DMS 273 (cell line): ENCODE measurements around the gene TNFRSF25.
"Not testable (repeated sequence)": the region's sequence is repeated elsewhere in the genome, so short reads cannot be mapped to it uniquely, and the experiment has no call there.

Experiments
- DNase-seq: peaks from one replicate; lab custom pipeline; 2025; ENCODE audit not compliant: unreplicated experiment; lab: John Stamatoyannopoulos, UW

Gene TNFRSF25

GRCh38 chr1:6502000-6502891, 36.3 kb upstream of the TNFRSF25 start:
- no peak for DNase-seq

GRCh38 chr1:6501279-6501813, 35.4 kb upstream of the TNFRSF25 start:
- DNase-seq, result no peak

- DNase-seq, result no peak
Measured at GRCh38 chr1:6500544-6501278, 34.7 kb upstream of the TNFRSF25 start.

- DNase-seq, result no peak
Measured at GRCh38 chr1:6499296-6499695, 33.3 kb upstream of the TNFRSF25 start.

- DNase-seq, result peak; percentile 69
Measured at GRCh38 chr1:6498576-6499111, 32.7 kb upstream of the TNFRSF25 start.

- DNase-seq, result no peak
Measured at GRCh38 chr1:6497867-6498575, 32.0 kb upstream of the TNFRSF25 start.

GRCh38 chr1:6497215-6497866, 31.4 kb upstream of the TNFRSF25 start:
- DNase-seq, result peak; percentile 85

GRCh38 chr1:6496890-6497214, 30.9 kb upstream of the TNFRSF25 start:
- DNase-seq, result no peak

GRCh38 chr1:6496365-6496721, 30.4 kb upstream of the TNFRSF25 start:
- no peak for DNase-seq

- no peak for DNase-seq
Measured at GRCh38 chr1:6495540-6496364, 29.8 kb upstream of the TNFRSF25 start.

GRCh38 chr1:6495041-6495441, 29.1 kb upstream of the TNFRSF25 start:
- DNase-seq, result peak; percentile 93

- DNase-seq, result no peak
Measured at GRCh38 chr1:6494627-6495026, 28.7 kb upstream of the TNFRSF25 start.

- not testable (repeated sequence) for DNase-seq
Measured at GRCh38 chr1:6493834-6494223, 27.9 kb upstream of the TNFRSF25 start.

- peak; percentile 46 for DNase-seq
Measured at GRCh38 chr1:6491966-6492365, 26.0 kb upstream of the TNFRSF25 start.

- DNase-seq, result no peak
Measured at GRCh38 chr1:6491480-6491962, 25.5 kb upstream of the TNFRSF25 start, which contains the start of gene PLEKHG5. Gene PLEKHG5, minus strand, starts transcription at chr1:6491667. Its CDS starts 14,096 bp downstream, at chr1:6477571.

GRCh38 chr1:6491081-6491449, 25.1 kb upstream of the TNFRSF25 start:
- no peak for DNase-seq

- DNase-seq, result peak; percentile 94
Measured at GRCh38 chr1:6490181-6491080, 24.5 kb upstream of the TNFRSF25 start.

GRCh38 chr1:6489799-6490180, 23.8 kb upstream of the TNFRSF25 start:
- DNase-seq, result peak; percentile 92

- DNase-seq, result no peak
Measured at GRCh38 chr1:6489383-6489765, 23.4 kb upstream of the TNFRSF25 start.
